NAMALWA (cell line): ENCODE results near the gene PRKAR1B.

Experiments
- DNase-seq: peaks from one replicate; pipeline ENCODE4 v3.0.0-alpha.2; 2015; ENCODE audit warnings: low spot score

Gene PRKAR1B

DNA sequence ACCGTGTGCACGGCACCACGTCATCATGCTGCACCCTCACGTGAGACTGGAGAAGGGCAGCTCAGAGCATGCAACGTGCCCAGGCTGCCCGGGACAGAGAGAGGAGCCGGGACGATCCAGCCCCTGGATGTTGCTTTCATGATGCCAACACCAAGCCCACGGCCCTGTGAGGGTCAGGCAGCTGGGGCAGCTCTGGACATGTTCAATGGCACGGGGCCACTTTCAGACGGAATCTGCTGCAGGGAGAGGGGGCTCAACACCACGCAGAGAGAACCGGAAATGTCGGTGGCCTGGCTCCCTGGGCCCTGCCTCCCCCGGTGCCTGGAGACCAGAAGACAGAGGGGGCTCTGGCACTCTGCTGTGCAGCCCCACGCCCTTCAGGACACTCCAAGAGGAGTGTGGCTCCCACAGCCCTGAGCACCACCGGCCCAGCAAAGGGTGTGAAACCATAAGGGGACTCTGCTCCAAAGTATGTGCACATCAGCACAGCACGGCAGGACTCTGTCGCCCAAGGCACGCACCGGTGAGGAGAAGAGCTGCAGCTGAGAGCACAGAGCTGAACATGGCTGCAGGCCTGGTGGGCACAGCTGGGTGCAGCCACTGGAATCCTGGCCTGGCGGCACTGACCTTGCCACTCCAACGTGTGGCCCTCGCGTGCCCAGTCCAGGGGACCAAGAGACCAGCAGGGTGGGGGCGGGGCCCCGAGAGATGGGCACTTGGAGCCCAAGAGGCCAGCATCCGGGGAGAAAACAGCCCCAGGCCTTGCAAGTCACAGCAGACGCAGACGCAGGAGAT, 137.1 kb downstream of the PRKAR1B start:
- DNase-seq: no peak

DNA sequence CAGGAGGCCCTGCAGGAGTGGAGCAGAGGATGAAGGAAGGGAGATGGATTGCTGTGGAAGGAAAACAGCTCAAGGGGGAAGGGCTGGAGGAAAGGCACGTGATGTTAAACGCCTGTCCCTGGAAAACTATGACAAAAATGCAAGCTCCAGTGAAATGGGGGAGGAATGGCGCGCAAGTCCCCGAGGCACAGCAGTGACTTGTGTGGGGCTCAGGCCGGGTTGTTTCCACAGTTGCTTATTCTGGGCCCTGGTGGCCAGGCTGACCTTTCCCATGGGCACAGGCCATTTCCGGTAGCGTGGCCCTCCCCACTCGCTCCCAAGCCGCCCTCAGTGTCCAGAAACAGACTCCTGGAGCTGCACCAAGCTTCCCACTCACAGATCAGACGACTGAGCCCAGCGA, 139.3 kb downstream of the PRKAR1B start:
- DNase-seq: no peak

DNA sequence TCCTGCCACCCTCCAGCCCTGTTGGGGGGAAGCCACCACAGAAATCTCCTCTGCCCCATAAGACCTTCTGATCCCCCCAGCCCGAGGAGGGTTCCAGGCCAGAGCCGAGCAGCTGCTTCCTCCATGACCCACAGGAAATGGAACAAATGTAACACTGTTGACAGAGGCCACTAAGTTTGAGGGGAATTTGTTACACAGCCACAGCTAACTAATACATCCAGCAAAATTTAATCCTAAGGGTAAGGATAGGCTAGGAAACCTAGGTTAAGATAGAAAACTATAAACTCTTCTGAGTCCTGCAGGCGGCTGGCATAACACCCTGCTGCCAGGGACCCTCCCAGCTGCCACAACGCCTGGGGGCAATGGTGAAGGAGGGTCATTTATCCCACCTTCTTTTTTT, 140.6 kb downstream of the PRKAR1B start:
- DNase-seq: no peak

DNA sequence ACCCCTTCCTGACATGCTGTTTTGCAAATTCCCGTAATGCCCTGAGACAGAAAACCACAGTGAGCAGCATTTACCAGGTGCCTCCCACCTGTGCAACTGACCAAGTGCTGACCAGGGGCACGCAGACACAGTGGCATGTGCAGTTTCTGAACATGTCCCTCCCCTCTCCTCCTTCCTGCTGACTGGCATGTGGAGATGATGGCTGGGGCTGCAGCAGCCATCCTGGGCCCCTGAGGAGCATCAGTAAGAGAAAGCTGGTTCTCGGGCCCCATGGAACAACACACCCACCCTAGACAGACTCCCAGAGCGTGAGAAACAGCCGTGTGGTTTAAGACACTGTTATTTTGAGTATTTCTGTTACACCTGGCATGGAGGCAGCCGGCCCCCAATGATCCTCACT, 141.2 kb downstream of the PRKAR1B start:
- DNase-seq: no peak

DNA sequence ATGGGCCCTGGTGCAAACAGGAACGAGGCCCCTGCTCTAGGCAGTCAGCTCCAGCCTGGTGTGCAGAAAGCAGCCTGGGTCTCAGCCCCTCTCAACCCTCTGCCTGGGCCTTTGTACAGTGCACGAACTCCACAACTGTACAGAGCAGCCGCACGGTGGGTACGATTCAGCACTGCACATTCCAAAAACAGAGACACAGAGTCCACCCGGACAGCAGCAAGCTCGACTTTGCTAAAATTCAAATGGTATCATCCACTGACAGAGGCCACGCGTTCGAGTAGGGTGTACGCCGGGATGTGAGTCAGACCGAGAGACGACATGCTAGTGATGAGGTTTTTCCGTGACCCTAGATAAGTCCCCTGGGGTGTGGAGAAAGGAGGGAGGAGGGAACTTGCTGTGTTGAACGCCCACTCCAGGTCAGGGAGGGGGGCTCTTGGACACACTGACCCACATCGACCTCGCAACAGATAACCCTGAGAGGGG, 141.8 kb downstream of the PRKAR1B start:
- DNase-seq: no peak

DNA sequence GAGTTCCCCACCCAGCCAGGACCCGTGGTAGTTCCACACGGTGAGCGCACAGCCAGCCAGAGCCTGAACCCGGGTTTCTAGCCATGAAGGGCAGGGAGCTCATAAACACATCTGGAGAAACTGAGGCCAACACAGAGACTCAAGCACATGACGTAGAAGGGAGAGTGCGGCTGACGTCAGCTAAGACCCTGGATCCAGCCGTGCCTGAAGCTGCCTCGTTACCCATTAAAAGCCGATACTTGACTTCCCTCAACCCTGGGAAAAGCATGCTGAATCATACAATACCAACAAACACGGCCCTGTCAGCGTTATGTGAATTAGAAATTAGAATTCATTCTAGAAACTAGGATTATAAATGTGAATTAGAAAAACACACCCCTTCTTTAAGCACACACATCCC, 142.3 kb downstream of the PRKAR1B start:
- DNase-seq: no peak

DNA sequence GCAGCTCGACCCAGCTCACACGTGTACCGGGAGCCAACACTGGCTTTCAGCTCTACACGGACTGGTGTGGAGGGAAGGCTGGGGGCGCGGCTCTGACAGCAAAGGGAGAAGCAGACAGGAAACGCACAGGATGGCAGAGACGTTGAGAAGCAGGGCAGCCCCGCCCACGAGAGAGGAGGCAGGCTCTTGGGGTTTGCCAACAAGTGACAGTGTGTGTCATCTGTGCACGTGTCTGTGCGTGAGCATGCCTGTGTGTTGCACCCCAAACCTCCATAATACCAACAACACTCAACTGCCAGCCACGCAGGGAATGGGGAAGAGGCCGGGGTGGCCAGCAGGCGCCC, 143.0 kb downstream of the PRKAR1B start:
- DNase-seq: no peak

DNA sequence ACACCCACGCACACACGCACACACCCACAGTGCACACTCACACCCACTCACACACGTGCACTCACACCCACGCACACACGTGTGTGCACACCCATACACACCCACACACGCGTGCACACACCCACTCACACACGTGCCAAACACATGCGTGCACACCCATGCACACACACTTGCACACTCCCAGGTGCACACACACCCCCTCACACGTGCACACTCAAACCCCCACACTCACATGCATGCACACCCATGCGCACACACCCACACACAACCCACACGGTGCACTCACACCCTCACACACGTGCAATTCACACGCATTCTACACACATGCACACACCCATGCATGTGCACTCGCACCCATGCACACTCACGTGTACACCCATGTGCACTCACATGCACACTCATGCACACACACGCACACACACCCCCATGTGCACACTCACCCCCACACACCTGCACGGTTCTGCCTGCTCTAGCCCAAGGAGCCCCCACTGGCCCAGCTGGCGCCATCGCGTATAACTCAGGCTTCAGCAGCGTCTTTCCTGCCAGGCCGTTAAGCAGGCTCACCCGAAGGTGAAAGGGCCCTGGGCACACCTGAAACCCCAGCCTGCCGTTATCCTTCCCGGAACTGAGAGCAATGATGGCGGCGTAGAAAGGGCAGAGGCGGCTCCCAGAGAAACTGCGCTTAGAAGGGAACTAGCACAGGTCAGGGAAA, 143.5 kb downstream of the PRKAR1B start:
- no peak for DNase-seq

DNA sequence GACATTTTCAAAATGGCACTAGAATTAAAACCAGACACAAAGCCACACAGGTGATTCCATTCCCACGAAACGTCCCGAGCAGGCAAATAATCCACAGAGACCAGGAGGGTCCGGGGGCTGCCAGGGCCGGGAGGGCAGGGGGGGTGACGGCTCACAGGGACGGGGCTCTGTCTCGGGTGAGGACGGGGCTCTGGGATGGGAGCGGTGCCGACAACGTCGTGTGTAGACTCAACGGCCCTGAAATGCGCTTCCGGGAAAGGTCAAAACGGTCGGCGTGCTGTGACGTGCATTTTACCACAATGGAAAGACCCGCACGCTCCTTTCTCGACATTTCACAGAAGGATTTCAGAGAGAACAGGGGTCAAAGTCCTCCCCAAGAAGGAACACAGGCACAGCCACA, 144.2 kb downstream of the PRKAR1B start:
- no peak for DNase-seq

DNA sequence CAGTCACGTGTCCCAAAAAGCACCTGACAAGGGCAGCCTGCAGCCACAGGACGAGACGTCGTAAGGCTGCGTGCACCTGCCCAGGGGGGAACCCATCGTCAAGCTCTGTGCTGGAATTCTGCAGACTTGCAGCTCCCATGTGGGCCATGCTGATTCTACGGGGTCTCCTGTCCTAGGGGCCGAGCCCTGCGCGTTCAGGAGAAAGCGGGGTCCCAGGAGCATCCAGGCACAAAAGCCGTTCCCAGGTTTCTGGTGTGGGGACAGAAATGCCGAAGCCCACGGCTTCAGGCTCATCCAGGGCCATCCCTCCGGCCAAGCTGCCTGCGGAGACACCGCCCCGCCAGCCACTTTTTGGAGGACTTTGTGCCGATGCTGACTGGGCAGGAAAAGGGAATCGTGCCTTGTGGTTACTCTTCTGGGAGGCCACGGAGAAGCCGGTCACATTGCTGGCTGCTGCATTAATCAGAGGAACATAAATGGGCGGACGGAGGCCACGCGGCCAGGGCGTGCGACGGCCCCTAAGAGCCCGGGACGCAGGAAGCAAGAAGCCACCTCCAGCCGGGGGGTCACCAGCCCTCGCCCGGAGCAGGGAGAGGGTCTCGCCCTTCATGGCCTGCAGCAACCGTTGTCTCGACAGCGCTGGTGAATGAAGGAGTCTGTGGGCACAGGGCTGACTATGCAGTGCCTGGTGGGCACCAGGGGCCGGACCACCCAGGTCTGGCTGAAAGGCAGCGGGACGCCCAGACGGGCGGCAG, 144.8 kb downstream of the PRKAR1B start:
- no peak for DNase-seq

DNA sequence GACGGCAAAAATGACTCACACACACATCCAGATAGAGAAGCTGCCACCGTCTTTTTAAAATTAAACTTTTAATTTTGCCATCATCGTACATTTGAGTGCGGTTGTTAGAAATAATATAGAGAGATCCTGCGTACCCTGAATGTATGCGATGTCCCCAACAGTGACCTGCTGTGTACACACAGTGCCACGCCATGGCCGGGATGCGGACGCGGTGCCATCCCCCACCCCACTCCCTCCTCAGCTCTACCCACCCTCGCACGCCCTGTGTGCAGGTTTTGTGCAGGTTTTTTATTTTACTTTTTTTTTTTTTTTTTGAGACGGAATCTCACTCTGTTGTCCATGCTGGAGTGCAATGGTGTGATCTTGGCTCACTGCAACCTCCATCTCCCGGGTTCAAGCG, 148.7 kb downstream of the PRKAR1B start:
- DNase-seq: no peak

DNA sequence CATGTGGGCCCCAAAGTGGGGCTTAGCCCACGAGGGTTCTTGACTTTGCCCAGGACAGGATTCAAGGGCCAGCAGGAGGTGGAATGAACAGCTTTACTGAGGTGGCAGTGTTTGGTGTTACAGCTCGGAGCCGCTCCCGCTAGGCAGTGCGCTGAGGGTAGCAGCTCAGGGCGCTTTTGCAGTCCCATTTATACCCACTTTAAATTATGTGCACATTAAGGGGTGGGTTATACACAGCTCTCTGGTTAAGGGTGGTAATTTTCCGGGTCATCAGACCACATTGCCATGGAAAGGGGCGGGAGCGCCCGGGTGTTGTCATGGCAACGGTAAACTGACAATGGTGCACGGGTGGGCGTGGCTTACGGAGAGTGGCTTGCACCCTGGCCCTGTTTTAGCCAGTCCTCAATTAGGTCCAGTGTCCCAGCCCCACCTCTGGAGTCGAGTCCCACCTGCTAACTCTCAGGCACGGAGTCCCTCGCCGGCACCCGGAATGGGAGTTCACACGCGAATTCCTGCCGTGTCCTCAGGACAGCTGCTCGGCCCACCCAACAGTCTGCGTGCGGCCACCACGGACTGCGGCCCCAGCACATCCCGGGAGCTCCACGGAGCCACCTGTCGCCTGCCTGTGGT, 149.2 kb downstream of the PRKAR1B start:
- DNase-seq: no peak

DNA sequence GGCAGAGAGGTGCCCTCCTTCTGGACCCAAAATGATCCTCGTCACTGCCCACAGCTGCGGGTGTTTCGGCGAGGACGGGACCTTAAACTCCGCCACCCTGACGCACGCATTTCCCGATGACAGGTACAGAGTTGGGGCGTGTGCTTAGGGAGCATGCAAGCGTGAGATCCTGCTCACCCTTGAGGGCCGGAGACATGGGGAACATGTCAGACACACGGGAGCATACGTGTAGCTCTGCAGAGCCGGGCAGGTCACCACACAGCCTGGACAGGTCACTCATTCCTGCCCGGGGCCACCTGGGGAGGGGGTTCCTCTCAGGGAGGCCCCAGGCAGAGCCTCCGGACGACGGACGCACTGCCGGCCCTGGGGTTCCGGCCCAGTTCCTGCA, 149.8 kb downstream of the PRKAR1B start:
- DNase-seq: no peak

DNA sequence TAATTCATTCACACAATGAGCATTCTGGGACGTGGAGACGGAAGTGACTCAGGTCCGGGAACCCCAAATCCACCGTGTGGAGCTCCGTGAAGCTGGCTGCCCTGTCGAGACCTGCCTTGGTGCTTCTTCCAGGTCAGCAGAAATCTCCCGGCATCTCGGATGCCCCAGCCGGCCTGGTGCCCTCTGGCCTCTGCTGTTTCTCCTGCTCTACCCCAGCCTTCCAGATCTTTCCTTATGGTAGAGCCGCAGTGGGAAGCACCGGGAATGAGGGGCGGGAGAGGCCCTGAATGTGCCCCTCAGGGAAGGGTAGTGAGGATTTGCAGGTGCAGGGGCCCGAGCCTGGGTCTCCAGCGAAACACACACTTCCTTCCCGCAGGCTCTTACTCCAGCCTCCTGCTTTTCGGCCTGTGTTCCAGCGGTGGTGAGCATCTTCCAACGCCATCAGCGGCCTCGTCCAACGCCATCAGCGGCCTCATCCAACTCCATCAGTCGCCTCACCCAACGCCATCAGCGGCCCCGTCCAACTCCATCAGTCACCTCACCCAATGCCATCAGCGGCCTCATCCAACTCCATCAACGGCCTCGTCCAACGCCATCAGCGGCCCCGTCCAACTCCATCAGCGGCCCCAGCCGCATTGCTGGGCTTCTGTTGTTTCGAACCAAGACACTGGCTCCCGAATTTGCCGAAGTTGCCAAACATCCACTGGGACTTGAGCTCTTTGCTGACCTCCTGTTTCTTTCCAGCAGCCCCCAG, 150.4 kb downstream of the PRKAR1B start:
- DNase-seq: no peak

DNA sequence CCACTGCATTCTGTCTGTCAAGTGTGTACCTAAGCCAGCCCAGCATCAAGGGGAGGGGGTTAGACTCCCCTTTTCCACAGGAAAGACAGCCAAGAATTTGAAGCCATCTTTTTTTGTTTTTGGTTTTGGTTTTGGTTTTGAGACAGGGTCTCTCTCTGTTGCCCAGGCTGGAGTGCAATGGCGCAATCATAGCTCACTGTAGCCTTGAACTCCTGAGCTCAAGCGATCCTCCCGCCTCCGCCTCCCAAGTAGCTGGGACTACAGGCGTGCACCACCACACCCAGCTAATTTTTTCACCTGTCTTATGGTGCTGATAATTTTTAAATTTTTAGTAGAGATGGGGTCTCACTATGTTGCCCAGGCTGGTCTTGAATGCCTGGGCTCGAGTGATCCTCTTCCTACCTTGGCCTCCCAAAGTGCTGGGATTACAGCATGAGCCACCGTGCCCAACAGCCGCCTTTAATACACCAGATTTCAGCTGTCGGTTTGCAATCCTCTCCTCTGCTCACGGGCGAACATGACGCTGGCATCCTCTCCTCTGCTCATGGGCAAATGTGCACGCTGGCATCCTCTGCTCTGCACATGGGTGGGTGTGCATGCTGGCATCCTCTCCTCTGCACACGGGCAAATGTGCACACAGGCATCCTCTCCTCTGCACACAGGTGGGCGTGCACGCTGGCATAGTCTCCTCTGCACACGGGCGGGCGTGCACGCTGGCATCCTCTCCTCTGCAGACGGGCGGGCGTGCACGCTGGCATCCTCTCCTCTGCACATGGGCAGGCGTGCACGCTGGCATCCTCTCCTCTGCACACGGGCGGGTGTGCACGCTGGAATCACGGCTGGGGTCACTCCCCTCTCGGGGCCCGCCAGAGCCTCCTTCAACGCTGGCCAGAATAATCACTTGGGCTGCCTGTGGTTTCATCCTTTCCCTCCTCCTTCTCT, 151.4 kb downstream of the PRKAR1B start:
- no peak for DNase-seq

DNA sequence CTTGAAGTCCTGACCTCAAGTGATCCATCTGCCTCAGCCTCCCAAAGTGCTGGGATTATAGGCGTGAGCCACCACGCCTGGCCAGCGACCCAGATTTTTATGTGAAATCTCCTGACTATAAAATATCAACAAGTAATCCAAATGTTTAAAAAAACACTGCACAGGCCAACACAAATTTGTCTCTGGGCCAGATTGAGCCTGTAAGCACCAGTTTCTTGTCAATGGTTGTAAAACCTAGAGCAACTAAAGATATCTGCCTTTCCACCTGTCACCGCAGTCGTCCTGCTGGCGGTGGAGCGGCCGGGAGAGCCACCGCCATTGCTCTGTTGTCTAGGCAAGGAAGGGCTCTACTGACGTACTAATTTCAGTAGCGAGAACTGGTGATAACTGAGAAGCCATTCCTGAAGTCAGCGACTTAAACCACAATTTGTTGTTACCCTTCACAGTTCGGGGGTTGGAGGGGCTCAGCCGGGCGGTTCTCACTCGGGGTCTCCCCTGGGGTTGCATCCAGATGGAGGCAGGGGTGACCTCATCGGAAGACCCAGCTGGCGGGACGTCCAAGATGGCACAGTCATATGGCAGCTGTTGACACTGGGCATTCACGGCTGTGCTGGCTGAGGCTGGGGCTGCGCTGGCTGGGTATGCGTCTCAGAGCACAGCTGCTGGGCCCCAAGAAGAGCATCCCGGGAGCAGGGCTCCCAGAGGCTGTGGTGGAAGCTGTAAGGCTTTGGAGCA, 152.3 kb downstream of the PRKAR1B start:
- DNase-seq: no peak

DNA sequence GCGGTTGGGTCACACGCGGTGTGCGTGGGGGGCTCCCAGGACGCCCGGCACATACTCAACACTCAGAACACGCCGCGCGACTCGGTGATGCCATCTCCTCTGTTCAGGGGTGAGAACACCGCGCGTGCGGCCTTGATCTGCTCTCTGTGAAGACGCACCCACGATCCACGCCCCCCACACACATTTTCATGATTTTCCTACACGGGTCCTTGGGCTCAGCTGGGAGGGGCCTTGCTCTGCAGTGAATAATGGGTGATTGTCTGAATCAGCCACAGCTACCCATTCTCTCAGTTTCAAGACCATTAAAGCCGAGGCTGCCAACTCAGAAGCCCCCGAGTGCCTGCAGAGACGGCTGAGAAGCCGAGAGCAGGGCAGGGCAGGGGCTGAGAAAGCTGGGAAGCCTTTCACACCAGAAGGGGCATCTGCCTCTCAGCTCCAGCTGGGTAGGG, 153.1 kb downstream of the PRKAR1B start:
- DNase-seq: no peak

DNA sequence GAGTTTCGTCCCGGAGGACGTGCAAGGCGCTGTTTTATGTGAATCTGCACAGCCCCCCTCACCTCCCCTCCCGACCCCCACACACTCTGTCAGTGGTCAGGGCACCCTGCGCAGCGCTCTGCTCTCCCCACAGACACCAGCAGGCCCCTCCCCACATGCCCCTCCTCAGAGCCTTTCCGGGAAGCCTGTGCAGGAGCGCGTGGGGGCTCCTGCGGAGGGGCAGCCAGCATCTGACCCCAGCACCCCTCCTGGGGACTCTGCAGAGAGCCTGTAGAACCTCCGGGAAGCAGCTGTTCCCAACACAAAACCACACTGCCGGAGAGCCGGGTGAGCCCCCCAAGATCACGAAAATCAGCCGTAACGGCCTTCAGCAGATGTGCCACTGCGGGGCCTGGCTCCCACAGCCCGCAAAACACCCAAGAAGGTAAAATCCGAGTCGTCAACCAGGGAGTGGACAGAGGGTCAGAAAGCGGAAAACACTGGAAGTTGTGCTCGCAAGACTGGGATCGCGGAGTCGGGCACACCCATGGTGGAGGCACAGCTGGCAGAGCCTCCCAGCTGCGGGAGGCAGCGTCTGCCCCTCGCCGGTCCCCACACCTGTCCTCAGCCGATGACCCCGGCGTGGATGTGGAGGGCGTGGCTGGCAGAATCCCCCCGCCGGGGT, 153.7 kb downstream of the PRKAR1B start:
- DNase-seq: no peak
